ENCODE measurements around the gene SLC25A23. TPM values are rescaled to one million over a fixed set of nuclear protein-coding genes. Genes with fewer than 3 reads are reported as not detected.
"Not testable (repeated sequence)": the region's sequence is repeated elsewhere in the genome, so short reads cannot be mapped to it uniquely, and the experiment has no call there.

SLC25A23 gene
- total RNA-seq, 1 donor from 2014 or later: 20.3 TPM

GRCh38 chr19:6442087-6442688 is 17.4 kb downstream of the SLC25A23 start:
- Mint-ChIP-seq H3K27me3 (ENCODE audit: insufficient read depth) (peaks cover 2% of the 10 kb centered on the region), H3K4me1 (ENCODE audit: low read depth) (no peaks in the 10 kb centered on the region), H3K4me3 (no peak overlapping the region), H3K27ac (no peak overlapping the region), H3K36me3 (ENCODE audit: low read depth) (peaks cover 8% of the 10 kb centered on the region), H3K9me3 (no peaks in the 10 kb centered on the region)
- intact Hi-C loops (cut with micrococcal nuclease): no loop called here
- DNase-seq (ENCODE audit: low spot score): no peak

- Mint-ChIP-seq H3K27me3 (ENCODE audit: insufficient read depth) (peaks cover 2% of the 10 kb centered on the region), H3K9me3 (no peaks in the 10 kb centered on the region), H3K36me3 (ENCODE audit: low read depth) (peaks cover 2% of the 10 kb centered on the region), H3K4me1 (ENCODE audit: low read depth) (no peaks in the 10 kb centered on the region), H3K27ac (no peak overlapping the region), H3K4me3 (no peak overlapping the region)
- no peak for DNase-seq (ENCODE audit: low spot score)
- intact Hi-C loops (cut with micrococcal nuclease): no loop called here
Observed at GRCh38 chr19:6440905-6441304, 18.7 kb downstream of the SLC25A23 start.

GRCh38 chr19:6439743-6440142 is 19.8 kb downstream of the SLC25A23 start:
- Mint-ChIP-seq H3K4me3 (no peak overlapping the region), H3K27ac (no peak overlapping the region), H3K4me1 (ENCODE audit: low read depth) (no peaks in the 10 kb centered on the region), H3K9me3 (no peaks in the 10 kb centered on the region), H3K27me3 (ENCODE audit: insufficient read depth) (peaks cover 2% of the 10 kb centered on the region), H3K36me3 (ENCODE audit: low read depth) (no peaks in the 10 kb centered on the region)
- DNase-seq (ENCODE audit: low spot score): no peak
- intact Hi-C loops (cut with micrococcal nuclease): no loop called here

GRCh38 chr19:6433663-6434062 is 25.9 kb downstream of the SLC25A23 start, which contains the start of gene SLC25A41:
TSS of gene SLC25A41 (minus strand) at chr19:6433763. CDS start at chr19:6433693, 70 bp downstream.
- peaks cover 2% of the 10 kb centered on the region for H3K27me3 Mint-ChIP-seq (ENCODE audit: insufficient read depth)
- DNase-seq (ENCODE audit: low spot score): no peak
- intact Hi-C loops (cut with micrococcal nuclease): no loop called here
- H3K9me3 Mint-ChIP-seq: no peaks in the 10 kb centered on the region
- H3K4me3 Mint-ChIP-seq: no peak within 1 kb of the TSS
- H3K4me1 Mint-ChIP-seq (ENCODE audit: low read depth): no peaks in the 10 kb centered on the region
- H3K36me3 Mint-ChIP-seq (ENCODE audit: low read depth): no peaks in the 10 kb centered on the region
- no peak within 1 kb of the TSS for H3K27ac Mint-ChIP-seq

- H3K4me1 Mint-ChIP-seq (ENCODE audit: low read depth): no peaks in the 10 kb centered on the region
- DNase-seq (ENCODE audit: low spot score): no peak
Observed at GRCh38 chr19:6433165-6433564, 26.4 kb downstream of the SLC25A23 start.

GRCh38 chr19:6431891-6432290 is 27.7 kb downstream of the SLC25A23 start:
- H3K36me3 Mint-ChIP-seq (ENCODE audit: low read depth): no peaks in the 10 kb centered on the region
- H3K9me3 Mint-ChIP-seq: no peaks in the 10 kb centered on the region
- no peak for DNase-seq (ENCODE audit: low spot score)
- H3K27ac Mint-ChIP-seq: no peak overlapping the region
- intact Hi-C loops (cut with micrococcal nuclease): no loop called here
- H3K4me3 Mint-ChIP-seq: no peak overlapping the region
- peaks cover 2% of the 10 kb centered on the region for H3K27me3 Mint-ChIP-seq (ENCODE audit: insufficient read depth)
- H3K4me1 Mint-ChIP-seq (ENCODE audit: low read depth): no peaks in the 10 kb centered on the region

More at GRCh38 chr19:6433165-6433564, 26.4 kb downstream of the SLC25A23 start:
- intact Hi-C loops (cut with micrococcal nuclease): no loop called here
- no peaks in the 10 kb centered on the region for H3K9me3 Mint-ChIP-seq
- no peak overlapping the region for H3K4me3 Mint-ChIP-seq
- peaks cover 2% of the 10 kb centered on the region for H3K27me3 Mint-ChIP-seq (ENCODE audit: insufficient read depth)
- no peaks in the 10 kb centered on the region for H3K36me3 Mint-ChIP-seq (ENCODE audit: low read depth)
- H3K27ac Mint-ChIP-seq: no peak overlapping the region

- no peak overlapping the region for H3K27ac Mint-ChIP-seq
- H3K4me1 Mint-ChIP-seq (ENCODE audit: low read depth): peaks cover 10% of the 10 kb centered on the region
- intact Hi-C loops (cut with micrococcal nuclease): loop anchor here (10.0 kb wide), 1 partner anchor 805 kb away; the partner anchor contains the start of genes SAFB and SAFB2
- H3K36me3 Mint-ChIP-seq (ENCODE audit: low read depth): no peaks in the 10 kb centered on the region
- H3K9me3 Mint-ChIP-seq: no peaks in the 10 kb centered on the region
- H3K27me3 Mint-ChIP-seq (ENCODE audit: insufficient read depth): peaks cover 2% of the 10 kb centered on the region
- H3K4me3 Mint-ChIP-seq: no peak overlapping the region
- no peak for DNase-seq (ENCODE audit: low spot score)
Observed at GRCh38 chr19:6429419-6430221, 30.0 kb downstream of the SLC25A23 start.

- H3K27ac Mint-ChIP-seq; H3K9me3 Mint-ChIP-seq; H3K4me1 Mint-ChIP-seq (ENCODE audit: low read depth): not testable (repeated sequence)
Observed at GRCh38 chr19:6428692-6429418, 30.7 kb downstream of the SLC25A23 start.

GRCh38 chr19:6427131-6427530 is 32.5 kb downstream of the SLC25A23 start:
- H3K9me3 Mint-ChIP-seq: no peaks in the 10 kb centered on the region
- DNase-seq (ENCODE audit: low spot score): no peak
- peaks cover 26% of the 10 kb centered on the region for H3K4me1 Mint-ChIP-seq (ENCODE audit: low read depth)
- H3K4me3 Mint-ChIP-seq: no peak overlapping the region
- H3K36me3 Mint-ChIP-seq (ENCODE audit: low read depth): peaks cover 9% of the 10 kb centered on the region
- intact Hi-C loops (cut with micrococcal nuclease): loop anchor here (10.0 kb wide), 1 partner anchor 802 kb away; the partner anchor contains the start of genes SAFB and SAFB2
- H3K27me3 Mint-ChIP-seq (ENCODE audit: insufficient read depth): no peaks in the 10 kb centered on the region
- H3K27ac Mint-ChIP-seq: no peak overlapping the region

More at GRCh38 chr19:6428692-6429418, 30.7 kb downstream of the SLC25A23 start:
- not testable (repeated sequence) for DNase-seq (ENCODE audit: low spot score); H3K4me3 Mint-ChIP-seq; H3K36me3 Mint-ChIP-seq (ENCODE audit: low read depth); H3K27me3 Mint-ChIP-seq (ENCODE audit: insufficient read depth)
- intact Hi-C loops (cut with micrococcal nuclease): loop anchor here (10.0 kb wide), 1 partner anchor 804 kb away; the partner anchor contains the start of genes SAFB and SAFB2

GRCh38 chr19:6425732-6426620 is 33.6 kb downstream of the SLC25A23 start:
- no peak for DNase-seq (ENCODE audit: low spot score)
- peak overlapping the region; percentile 79 for H3K4me3 Mint-ChIP-seq
- peaks cover 11% of the 10 kb centered on the region for H3K36me3 Mint-ChIP-seq (ENCODE audit: low read depth)
- intact Hi-C loops (cut with micrococcal nuclease): loop anchor here (1.0 to 10.0 kb wide), 13 partner anchors 33 to 801 kb away; partner anchors contain the start of genes CLPP, DENND1C, GTF2F1 and SAFB
- peaks cover 28% of the 10 kb centered on the region for H3K4me1 Mint-ChIP-seq (ENCODE audit: low read depth)
- H3K27ac Mint-ChIP-seq: peak overlapping the region; percentile 90
- no peaks in the 10 kb centered on the region for H3K27me3 Mint-ChIP-seq (ENCODE audit: insufficient read depth)
- no peaks in the 10 kb centered on the region for H3K9me3 Mint-ChIP-seq

GRCh38 chr19:6424939-6425731 is 34.5 kb downstream of the SLC25A23 start:
- H3K36me3 Mint-ChIP-seq (ENCODE audit: low read depth): peaks cover 14% of the 10 kb centered on the region
- intact Hi-C loops (cut with micrococcal nuclease): loop anchor here (1.0 to 10.0 kb wide), 13 partner anchors 32 to 800 kb away; partner anchors contain the start of genes CLPP, DENND1C, GTF2F1 and SAFB
- peak overlapping the region; percentile 90 for H3K27ac Mint-ChIP-seq
- no peaks in the 10 kb centered on the region for H3K27me3 Mint-ChIP-seq (ENCODE audit: insufficient read depth)
- peaks cover 28% of the 10 kb centered on the region for H3K4me1 Mint-ChIP-seq (ENCODE audit: low read depth)
- peak; percentile 99 for DNase-seq (ENCODE audit: low spot score)
- H3K9me3 Mint-ChIP-seq: no peaks in the 10 kb centered on the region
- H3K4me3 Mint-ChIP-seq: peak overlapping the region; percentile 79
